ENCODE results near the gene CASZ1. TPM values are rescaled to one million over a fixed set of nuclear protein-coding genes. Genes with fewer than 3 reads are reported as not detected.

CASZ1 gene
- polyA plus RNA-seq, 2 of the 4 experiments (the other 2 are of a cell fraction) = 0.52 to 1.2 TPM

DNA sequence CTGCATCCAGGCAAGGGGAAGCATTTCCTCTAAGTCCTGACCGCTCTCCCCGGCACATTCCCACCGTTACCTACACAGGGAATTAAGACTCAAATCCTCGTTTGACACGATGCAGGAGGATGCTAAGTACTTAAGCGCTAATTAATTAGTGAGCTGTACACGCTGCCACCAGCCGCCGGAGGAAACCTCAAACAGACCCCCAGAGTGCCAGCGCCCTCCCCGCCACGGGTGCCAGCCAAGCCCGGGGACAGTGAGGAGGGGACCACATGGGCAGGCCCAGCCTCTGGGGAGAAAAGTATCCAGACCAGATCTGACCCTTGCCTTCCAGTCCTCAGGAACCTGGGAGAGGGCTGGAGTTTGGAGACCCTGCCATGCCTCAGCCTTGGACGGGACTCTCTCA, 17.4 kb upstream of the CASZ1 start:
- no peak for DNase-seq (ENCODE audit: low read depth in 1 of 2, low spot score in 1 of 2)
- no peak for FAIRE-seq
- H3K4me1 ChIP-seq = no peaks in the 10 kb centered on the region
- POLR2A ChIA-PET = no interaction called here
- TF ChIP-seq NR3C1 (IDR thresholded peaks at IDR 0.05) (no peak), NFE2L2 (conservative IDR thresholded peaks at IDR 0.05; ENCODE audit: low read length) (no peak), RAD21 (conservative IDR thresholded peaks at IDR 0.05 in 1 of 2, IDR thresholded peaks at IDR 0.05 in 1 of 2) (no peak), SREBF2 (IDR thresholded peaks at IDR 0.05) (no peak)
- TF ChIP-seq, protein P1, sequence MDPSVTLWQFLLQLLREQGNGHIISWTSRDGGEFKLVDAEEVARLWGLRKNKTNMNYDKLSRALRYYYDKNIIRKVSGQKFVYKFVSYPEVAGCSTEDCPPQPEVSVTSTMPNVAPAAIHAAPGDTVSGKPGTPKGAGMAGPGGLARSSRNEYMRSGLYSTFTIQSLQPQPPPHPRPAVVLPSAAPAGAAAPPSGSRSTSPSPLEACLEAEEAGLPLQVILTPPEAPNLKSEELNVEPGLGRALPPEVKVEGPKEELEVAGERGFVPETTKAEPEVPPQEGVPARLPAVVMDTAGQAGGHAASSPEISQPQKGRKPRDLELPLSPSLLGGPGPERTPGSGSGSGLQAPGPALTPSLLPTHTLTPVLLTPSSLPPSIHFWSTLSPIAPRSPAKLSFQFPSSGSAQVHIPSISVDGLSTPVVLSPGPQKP (IDR thresholded peaks at IDR 0.05; ENCODE audit: low read depth, low read length) = no peak
- TF ChIP-seq, protein P2, sequence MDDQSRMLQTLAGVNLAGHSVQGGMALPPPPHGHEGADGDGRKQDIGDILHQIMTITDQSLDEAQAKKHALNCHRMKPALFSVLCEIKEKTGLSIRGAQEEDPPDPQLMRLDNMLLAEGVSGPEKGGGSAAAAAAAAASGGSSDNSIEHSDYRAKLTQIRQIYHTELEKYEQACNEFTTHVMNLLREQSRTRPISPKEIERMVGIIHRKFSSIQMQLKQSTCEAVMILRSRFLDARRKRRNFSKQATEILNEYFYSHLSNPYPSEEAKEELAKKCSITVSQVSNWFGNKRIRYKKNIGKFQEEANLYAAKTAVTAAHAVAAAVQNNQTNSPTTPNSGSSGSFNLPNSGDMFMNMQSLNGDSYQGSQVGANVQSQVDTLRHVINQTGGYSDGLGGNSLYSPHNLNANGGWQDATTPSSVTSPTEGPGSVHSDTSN (IDR thresholded peaks at IDR 0.05) = no peak
- 76% methylated on average over 8 of the region's 14 CpGs for WGBS (ENCODE audit: missing lambda C conversion rate)
- H3K4me2 ChIP-seq = no peak overlapping the region
- H3K9me3 ChIP-seq = no peaks in the 10 kb centered on the region
- no peak; a peak in 1 of 6 replicates for ATAC-seq
- no peak overlapping the region for H3K27ac ChIP-seq
- H3K4me3 ChIP-seq = no peak overlapping the region
- CTCF ChIA-PET = interaction anchor here (1.6 kb wide), 2 partner anchors 11 to 14 kb away, joined by 3 to 5 read pairs; no protein-coding TSS in a partner anchor

DNA sequence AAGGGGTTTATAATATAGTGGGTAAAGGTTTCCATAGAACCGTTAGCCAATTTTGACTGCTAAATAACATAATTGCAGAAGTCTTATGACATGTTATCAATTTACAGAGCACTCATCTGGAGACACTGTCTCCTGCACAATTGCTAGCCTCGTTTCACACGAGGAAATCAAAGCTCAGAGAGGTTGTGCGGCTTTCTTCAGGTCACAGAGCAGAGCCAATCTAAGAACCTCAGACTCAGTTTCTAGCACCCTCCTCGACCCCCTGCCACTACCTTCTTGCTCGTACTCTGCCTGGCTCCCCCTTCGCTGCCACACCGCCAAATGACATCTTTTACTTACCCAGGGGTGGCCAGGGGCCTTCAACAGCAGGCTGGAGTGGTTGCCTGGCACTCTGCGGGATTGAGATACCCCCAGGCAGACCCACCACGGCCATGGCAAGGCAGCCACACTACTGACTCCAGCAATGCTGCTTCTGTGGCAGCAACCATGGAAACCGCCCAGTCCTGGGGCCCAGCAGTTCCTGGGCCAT, 16.0 kb upstream of the CASZ1 start:
- no peak for TF ChIP-seq CBX8 (IDR thresholded peaks at IDR 0.05)
- no peak for TF ChIP-seq POLR2A (IDR thresholded peaks at IDR 0.05; ENCODE audit: low read length)
- no peak for TF ChIP-seq RARB (CRISPR knock-in tag; IDR thresholded peaks at IDR 0.05)
- no peak for TF ChIP-seq RAD21 (conservative IDR thresholded peaks at IDR 0.05 in 1 of 2, IDR thresholded peaks at IDR 0.05 in 1 of 2)
- TF ChIP-seq RNF2 (IDR thresholded peaks at IDR 0.05; ENCODE audit: borderline replicate concordance, low read depth) = no peak
- TF ChIP-seq HDAC2 (IDR thresholded peaks at IDR 0.05) = no peak
- no peaks in the 10 kb centered on the region for H3K9me3 ChIP-seq
- H3K4me1 ChIP-seq = no peaks in the 10 kb centered on the region
- H3K4me2 ChIP-seq = no peak overlapping the region
- no peak overlapping the region for H3K4me3 ChIP-seq
- WGBS (ENCODE audit: missing lambda C conversion rate) = 65% methylated on average over 8 of the region's 11 CpGs
- ChIA-PET CTCF (interaction anchor here (1.6 kb wide), 1 partner anchor 12 kb away, joined by 3 read pairs; no protein-coding TSS in a partner anchor), POLR2A (no interaction called here)
- DNase-seq (ENCODE audit: low read depth in 1 of 2, low spot score in 1 of 2) (no peak), ATAC-seq (no peak), FAIRE-seq (no peak)
- H3K27ac ChIP-seq = no peak overlapping the region

DNA sequence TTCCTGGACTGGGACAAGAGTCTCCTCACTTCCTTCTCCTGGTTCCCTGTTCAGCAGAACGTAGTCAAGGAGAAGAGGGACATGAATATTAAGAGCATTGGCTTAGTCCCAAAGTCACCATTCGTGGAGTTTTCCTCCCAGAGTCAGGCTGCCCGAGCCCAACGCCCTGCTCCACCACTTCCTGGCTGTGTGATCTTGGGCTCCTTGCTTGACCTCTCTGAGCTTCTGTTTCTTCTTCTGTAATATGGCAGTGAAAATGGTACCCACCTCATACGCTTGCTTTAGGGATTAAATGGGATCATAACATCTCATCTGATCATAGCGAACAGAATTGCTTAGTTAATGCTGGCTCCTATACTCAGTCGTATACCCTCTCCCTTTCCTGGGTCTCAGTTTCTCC, 12.0 kb upstream of the CASZ1 start:
- CTCF ChIA-PET = interaction anchor here (1.8 kb wide), 1 partner anchor 59 kb away, joined by 6 read pairs; no protein-coding TSS in a partner anchor
- no peak for FAIRE-seq
- WGBS (ENCODE audit: missing lambda C conversion rate) = 43% methylated on average over 7 of the region's 7 CpGs

DNA sequence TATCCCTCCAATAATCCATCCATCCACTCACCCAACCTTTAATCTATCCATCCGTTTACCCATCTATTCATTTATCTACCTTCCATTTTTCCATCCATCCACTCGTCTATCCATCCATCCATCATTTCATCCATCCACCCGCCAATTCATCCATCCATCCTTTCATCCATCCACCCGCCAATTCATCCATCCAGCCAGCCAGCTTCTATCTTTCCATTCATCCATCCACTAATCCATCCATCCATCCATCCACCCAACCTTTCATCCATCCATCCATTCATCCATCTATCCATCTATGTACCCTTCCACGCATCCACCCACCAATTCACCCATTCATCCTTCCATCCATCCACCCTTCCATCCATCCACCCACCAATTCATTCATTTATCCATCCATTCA, 10.5 kb upstream of the CASZ1 start:
- no peak for ATAC-seq
- WGBS (ENCODE audit: missing lambda C conversion rate) = 32% methylated on average over 5 of the region's 5 CpGs
- Histone ChIP-seq H3K4me1 (no peaks in the 10 kb centered on the region), H3K9me3 (no peaks in the 10 kb centered on the region), H3K4me3 (no peak overlapping the region), H3K27ac (no peak overlapping the region), H3K4me2 (no peak overlapping the region)
- CTCF ChIA-PET = no interaction called here
- no peak for TF ChIP-seq TFCP2L1 (CRISPR knock-in tag; IDR thresholded peaks at IDR 0.05)
- TF ChIP-seq CBX2 (IDR thresholded peaks at IDR 0.05; ENCODE audit: borderline replicate concordance, low read depth) = no peak
- TF ChIP-seq HOXB13 (CRISPR knock-in tag; IDR thresholded peaks at IDR 0.05; ENCODE audit: low read depth) = no peak
- FAIRE-seq = no peak
- DNase-seq (ENCODE audit: low read depth in 1 of 2, low spot score in 1 of 2) = no peak
- POLR2A ChIA-PET = no interaction called here

More for the DNA sequence above, 12.0 kb upstream of the CASZ1 start:
- H3K4me3 ChIP-seq = no peak overlapping the region
- H3K9me3 ChIP-seq = no peaks in the 10 kb centered on the region
- no peaks in the 10 kb centered on the region for H3K4me1 ChIP-seq
- H3K27ac ChIP-seq = no peak overlapping the region
- DNase-seq (ENCODE audit: low read depth in 1 of 2, low spot score in 1 of 2) (no peak), ATAC-seq (no peak)
- peak; percentile 39 for TF ChIP-seq ZFP36 (IDR thresholded peaks at IDR 0.05; ENCODE audit: borderline replicate concordance, partially characterized antibody)
- TF ChIP-seq, protein P3, sequence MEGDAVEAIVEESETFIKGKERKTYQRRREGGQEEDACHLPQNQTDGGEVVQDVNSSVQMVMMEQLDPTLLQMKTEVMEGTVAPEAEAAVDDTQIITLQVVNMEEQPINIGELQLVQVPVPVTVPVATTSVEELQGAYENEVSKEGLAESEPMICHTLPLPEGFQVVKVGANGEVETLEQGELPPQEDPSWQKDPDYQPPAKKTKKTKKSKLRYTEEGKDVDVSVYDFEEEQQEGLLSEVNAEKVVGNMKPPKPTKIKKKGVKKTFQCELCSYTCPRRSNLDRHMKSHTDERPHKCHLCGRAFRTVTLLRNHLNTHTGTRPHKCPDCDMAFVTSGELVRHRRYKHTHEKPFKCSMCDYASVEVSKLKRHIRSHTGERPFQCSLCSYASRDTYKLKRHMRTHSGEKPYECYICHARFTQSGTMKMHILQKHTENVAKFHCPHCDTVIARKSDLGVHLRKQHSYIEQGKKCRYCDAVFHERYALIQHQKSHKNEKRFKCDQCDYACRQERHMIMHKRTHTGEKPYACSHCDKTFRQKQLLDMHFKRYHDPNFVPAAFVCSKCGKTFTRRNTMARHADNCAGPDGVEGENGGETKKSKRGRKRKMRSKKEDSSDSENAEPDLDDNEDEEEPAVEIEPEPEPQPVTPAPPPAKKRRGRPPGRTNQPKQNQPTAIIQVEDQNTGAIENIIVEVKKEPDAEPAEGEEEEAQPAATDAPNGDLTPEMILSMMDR (IDR thresholded peaks at IDR 0.05) = no peak
- H3K4me2 ChIP-seq = no peak overlapping the region
- POLR2A ChIA-PET = no interaction called here
